ENCODE measurements around the gene ABCA7. TPM values are rescaled to one million over a fixed set of nuclear protein-coding genes. Genes with fewer than 3 reads are reported as not detected.

The ABCA7 gene
- total and polyA plus RNA-seq, 2 of the 13 experiments (the other 11 are each of a cell fraction or from before 2014, with no cell fraction given) = 4.4 to 32.4 TPM

- no peak for TF ChIP-seq DZIP1 (CRISPR knock-in tag; IDR thresholded peaks at IDR 0.05)
- no peak for TF ChIP-seq SRSF4 (IDR thresholded peaks at IDR 0.05; ENCODE audit: low read depth, low read length, poor library complexity, severe bottlenecking)
- TF ChIP-seq ZNF512B (CRISPR knock-in tag; IDR thresholded peaks at IDR 0.05; ENCODE audit: borderline replicate concordance) = no peak
- no peak for TF ChIP-seq ZBTB20 (CRISPR knock-in tag; IDR thresholded peaks at IDR 0.05; ENCODE audit: borderline replicate concordance, low read depth)
Measured at GRCh38 chr19:1026783-1027649, 12.9 kb upstream of the ABCA7 start (continued).

Measured in HepG2 (cell line).